Measurements from ENCODE around the gene ZNF418. TPM values are rescaled to one million over a fixed set of nuclear protein-coding genes. Genes with fewer than 3 reads are reported as not detected.

ZNF418 gene
- total RNA-seq, 1 donor from 2014 or later = 24.5 TPM

GRCh38 chr19:57954996-57955395, 19.8 kb upstream of the ZNF418 start:
- H3K9me3 Mint-ChIP-seq = peaks cover 50% of the 10 kb centered on the region
- no peaks in the 10 kb centered on the region for H3K27me3 Mint-ChIP-seq (ENCODE audit: low read depth)
- H3K36me3 Mint-ChIP-seq = peaks cover 11% of the 10 kb centered on the region
- H3K27ac Mint-ChIP-seq = no peak overlapping the region
- no peak overlapping the region for H3K4me3 Mint-ChIP-seq
- TF ChIP-seq, protein P1, sequence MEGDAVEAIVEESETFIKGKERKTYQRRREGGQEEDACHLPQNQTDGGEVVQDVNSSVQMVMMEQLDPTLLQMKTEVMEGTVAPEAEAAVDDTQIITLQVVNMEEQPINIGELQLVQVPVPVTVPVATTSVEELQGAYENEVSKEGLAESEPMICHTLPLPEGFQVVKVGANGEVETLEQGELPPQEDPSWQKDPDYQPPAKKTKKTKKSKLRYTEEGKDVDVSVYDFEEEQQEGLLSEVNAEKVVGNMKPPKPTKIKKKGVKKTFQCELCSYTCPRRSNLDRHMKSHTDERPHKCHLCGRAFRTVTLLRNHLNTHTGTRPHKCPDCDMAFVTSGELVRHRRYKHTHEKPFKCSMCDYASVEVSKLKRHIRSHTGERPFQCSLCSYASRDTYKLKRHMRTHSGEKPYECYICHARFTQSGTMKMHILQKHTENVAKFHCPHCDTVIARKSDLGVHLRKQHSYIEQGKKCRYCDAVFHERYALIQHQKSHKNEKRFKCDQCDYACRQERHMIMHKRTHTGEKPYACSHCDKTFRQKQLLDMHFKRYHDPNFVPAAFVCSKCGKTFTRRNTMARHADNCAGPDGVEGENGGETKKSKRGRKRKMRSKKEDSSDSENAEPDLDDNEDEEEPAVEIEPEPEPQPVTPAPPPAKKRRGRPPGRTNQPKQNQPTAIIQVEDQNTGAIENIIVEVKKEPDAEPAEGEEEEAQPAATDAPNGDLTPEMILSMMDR (IDR thresholded peaks at IDR 0.05; ENCODE audit: unreplicated experiment) = no peak
- no peak for DNase-seq (ENCODE audit: low spot score in 2 of 2, unreplicated experiment in 2 of 2)
- no peaks in the 10 kb centered on the region for H3K4me1 Mint-ChIP-seq

DNA sequence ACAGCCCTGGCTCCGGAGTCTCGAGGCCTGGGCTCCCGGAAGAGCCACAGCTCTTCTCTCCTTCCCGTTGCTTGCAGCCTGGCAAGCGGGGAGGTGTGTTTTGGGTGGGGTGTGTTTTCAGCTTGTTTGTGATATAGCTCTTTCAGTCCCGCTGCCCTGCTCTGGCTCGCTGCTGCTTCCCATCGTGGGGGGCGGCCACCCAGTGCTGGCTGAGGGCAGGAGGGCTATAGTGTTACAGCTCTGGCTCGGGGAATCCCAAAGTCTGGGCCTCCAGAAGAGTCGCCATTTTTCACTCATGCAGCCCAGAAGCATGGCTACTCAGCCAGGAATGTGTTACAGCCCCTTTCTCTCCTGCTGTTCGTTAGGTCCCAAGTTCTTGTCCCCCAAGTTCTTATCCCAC, 14.5 kb upstream of the ZNF418 start:
- Mint-ChIP-seq H3K27ac (no peak overlapping the region), H3K27me3 (ENCODE audit: low read depth) (no peaks in the 10 kb centered on the region), H3K9me3 (peaks cover 47% of the 10 kb centered on the region), H3K4me1 (peaks cover 12% of the 10 kb centered on the region), H3K4me3 (no peak overlapping the region), H3K36me3 (peaks cover 24% of the 10 kb centered on the region)
- TF ChIP-seq, protein P1 (IDR thresholded peaks at IDR 0.05; ENCODE audit: unreplicated experiment) = no peak
- DNase-seq (ENCODE audit: low spot score in 2 of 2, unreplicated experiment in 2 of 2) = no peak

- Mint-ChIP-seq H3K4me1 (peaks cover 12% of the 10 kb centered on the region), H3K27ac (no peak overlapping the region), H3K4me3 (no peak overlapping the region), H3K27me3 (ENCODE audit: low read depth) (no peaks in the 10 kb centered on the region), H3K36me3 (peaks cover 28% of the 10 kb centered on the region), H3K9me3 (peaks cover 47% of the 10 kb centered on the region)
- DNase-seq (ENCODE audit: low spot score in 2 of 2, unreplicated experiment in 2 of 2) = no peak
- TF ChIP-seq, protein P1 (IDR thresholded peaks at IDR 0.05; ENCODE audit: unreplicated experiment) = no peak
These were observed 14.1 kb upstream of the ZNF418 start for GRCh38 chr19:57949296-57949695.

DNA sequence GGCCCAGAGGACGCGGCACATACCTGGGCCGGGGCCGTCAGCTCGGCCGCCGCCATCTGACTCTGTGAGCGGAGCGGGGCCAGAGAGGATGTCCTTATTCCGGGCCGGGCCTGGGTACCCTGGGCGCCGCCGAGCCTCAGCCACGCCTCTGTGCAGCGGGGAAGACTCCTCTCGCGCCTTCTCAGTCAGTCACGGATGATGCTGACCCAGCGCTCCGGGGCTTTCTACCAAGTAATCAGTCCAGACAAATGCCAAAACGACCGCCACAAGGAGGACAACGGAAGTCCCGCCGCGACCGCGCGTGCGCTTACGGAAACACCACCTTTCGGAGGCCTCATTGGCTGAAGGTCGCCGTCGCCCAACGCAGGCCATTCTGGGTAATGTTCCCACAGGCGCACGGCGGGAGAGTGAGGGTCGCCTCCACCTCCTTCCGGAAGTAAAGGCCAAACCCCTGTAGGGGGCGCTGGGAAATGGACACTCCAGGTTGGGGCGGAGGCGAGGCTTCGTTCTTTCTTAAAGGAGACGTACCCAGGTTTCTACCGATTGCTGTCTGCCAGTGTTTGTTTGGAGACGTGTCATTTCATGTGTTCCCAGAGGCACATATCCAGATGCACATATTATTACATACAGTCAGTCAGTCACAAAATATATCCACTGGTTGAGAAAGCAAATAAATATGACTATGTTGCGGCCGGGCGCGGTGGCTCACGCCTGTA, 12.4 kb upstream of the ZNF418 start, which contains the start of gene ZNF256:
ZNF256 (minus strand) TSS at position 288 of the 716 bp plus-strand sequence; CDS start at position 56, 232 bp downstream.
- peak; percentile 83 to 89 for DNase-seq (ENCODE audit: low spot score in 2 of 2, unreplicated experiment in 2 of 2)
- Mint-ChIP-seq H3K27me3 (ENCODE audit: low read depth) (no peaks in the 10 kb centered on the region), H3K27ac (peak within 1 kb of the TSS; percentile 86), H3K4me1 (peaks cover 12% of the 10 kb centered on the region), H3K4me3 (peak within 1 kb of the TSS; percentile 93), H3K36me3 (peaks cover 45% of the 10 kb centered on the region), H3K9me3 (peaks cover 51% of the 10 kb centered on the region)
- TF ChIP-seq, protein P1 (IDR thresholded peaks at IDR 0.05; ENCODE audit: unreplicated experiment) = peak; percentile 62

- Mint-ChIP-seq H3K4me1 (peaks cover 12% of the 10 kb centered on the region), H3K27me3 (ENCODE audit: low read depth) (no peaks in the 10 kb centered on the region), H3K9me3 (peaks cover 56% of the 10 kb centered on the region), H3K4me3 (peak overlapping the region; percentile 93), H3K36me3 (peaks cover 50% of the 10 kb centered on the region), H3K27ac (no peak overlapping the region)
- DNase-seq (ENCODE audit: low spot score in 2 of 2, unreplicated experiment in 2 of 2) = no peak
- TF ChIP-seq, protein P1 (IDR thresholded peaks at IDR 0.05; ENCODE audit: unreplicated experiment) = no peak
These were observed 11.9 kb upstream of the ZNF418 start for GRCh38 chr19:57947088-57947418.
